ENCODE measurements around the gene RNF180.

GRCh38 chr5:64209353-64209752 lies 43.7 kb downstream of the RNF180 start:
- no peak for TF ChIP-seq POLR2A (IDR thresholded peaks at IDR 0.05; ENCODE audit: extremely low read depth, insufficient read length)
- TF ChIP-seq CTCF (IDR thresholded peaks at IDR 0.05; ENCODE audit: low read depth, low read length), result no peak
- no peak for TF ChIP-seq MYC (IDR thresholded peaks at IDR 0.05; ENCODE audit: low read depth, low read length)
- TF ChIP-seq MAX (IDR thresholded peaks at IDR 0.05; ENCODE audit: low read depth, low read length), result no peak

Measured in NB4 (cell line).